ENCODE data around the gene ZNF121. TPM values are rescaled to one million over a fixed set of nuclear protein-coding genes. Genes with fewer than 3 reads are reported as not detected.
"Not testable (repeated sequence)": the region's sequence is repeated elsewhere in the genome, so short reads cannot be mapped to it uniquely, and the experiment has no call there.

Gene ZNF121
- total RNA-seq, 4 donors from 2014 or later = 10.1 to 21.0 (median 14.0) TPM

- in situ Hi-C loops (cut with MboI; ENCODE audit: low pct_ligation_motif_present in 1 of 4, low pct_unique_long_range_greater_than_20kb in 1 of 4, low sequenced_read_pairs in 3 of 4) (no loop called here), intact Hi-C loops (cut with DNase I; ENCODE audit: low total_unique reads) (no loop called here)
- TF ChIP-seq, protein P1, sequence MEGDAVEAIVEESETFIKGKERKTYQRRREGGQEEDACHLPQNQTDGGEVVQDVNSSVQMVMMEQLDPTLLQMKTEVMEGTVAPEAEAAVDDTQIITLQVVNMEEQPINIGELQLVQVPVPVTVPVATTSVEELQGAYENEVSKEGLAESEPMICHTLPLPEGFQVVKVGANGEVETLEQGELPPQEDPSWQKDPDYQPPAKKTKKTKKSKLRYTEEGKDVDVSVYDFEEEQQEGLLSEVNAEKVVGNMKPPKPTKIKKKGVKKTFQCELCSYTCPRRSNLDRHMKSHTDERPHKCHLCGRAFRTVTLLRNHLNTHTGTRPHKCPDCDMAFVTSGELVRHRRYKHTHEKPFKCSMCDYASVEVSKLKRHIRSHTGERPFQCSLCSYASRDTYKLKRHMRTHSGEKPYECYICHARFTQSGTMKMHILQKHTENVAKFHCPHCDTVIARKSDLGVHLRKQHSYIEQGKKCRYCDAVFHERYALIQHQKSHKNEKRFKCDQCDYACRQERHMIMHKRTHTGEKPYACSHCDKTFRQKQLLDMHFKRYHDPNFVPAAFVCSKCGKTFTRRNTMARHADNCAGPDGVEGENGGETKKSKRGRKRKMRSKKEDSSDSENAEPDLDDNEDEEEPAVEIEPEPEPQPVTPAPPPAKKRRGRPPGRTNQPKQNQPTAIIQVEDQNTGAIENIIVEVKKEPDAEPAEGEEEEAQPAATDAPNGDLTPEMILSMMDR (IDR thresholded peaks at IDR 0.05) = no peak
- Histone ChIP-seq H3K27me3 (no peaks in the 10 kb centered on the region), H3K27ac (no peak overlapping the region), H3K9me3 (peaks cover 18 to 44% of the 10 kb centered on the region in 2 donors), H3K36me3 (no peaks in the 10 kb centered on the region), H3K4me1 (no peaks in the 10 kb centered on the region), H3K4me3 (no peak overlapping the region)
- 95 to 100% methylated on average over 1 to 7 of the region's 7 CpGs for WGBS, 2 donors (ENCODE audit: low coverage in 1 of 2)
- no peak for DNase-seq
Observed at GRCh38 chr19:9552536-9553274, 31.6 kb downstream of the ZNF121 start.

- Histone ChIP-seq H3K4me1 (no peaks in the 10 kb centered on the region), H3K9me3 (peaks cover 9 to 28% of the 10 kb centered on the region in 2 donors), H3K4me3 (no peak overlapping the region), H3K36me3 (no peaks in the 10 kb centered on the region), H3K27ac (no peak overlapping the region), H3K27me3 (no peaks in the 10 kb centered on the region)
- 93% methylated on average over 10 of the region's 11 CpGs; no CpG with 5 or more reads in 1 of the 2 donors for WGBS, 2 donors (ENCODE audit: low coverage in 1 of 2)
- DNase-seq = no peak
- intact Hi-C loops (cut with DNase I; ENCODE audit: low total_unique reads) (no loop called here), in situ Hi-C loops (cut with MboI; ENCODE audit: low pct_ligation_motif_present in 1 of 4, low pct_unique_long_range_greater_than_20kb in 1 of 4, low sequenced_read_pairs in 3 of 4) (no loop called here)
- TF ChIP-seq POLR2A (IDR thresholded peaks at IDR 0.05) (no peak), EP300 (IDR thresholded peaks at IDR 0.05; ENCODE audit: low read depth) (no peak), POLR2AphosphoS5 (IDR thresholded peaks at IDR 0.05) (no peak)
- TF ChIP-seq, protein P1 (IDR thresholded peaks at IDR 0.05) = no peak
Observed at GRCh38 chr19:9547870-9548269, 36.4 kb downstream of the ZNF121 start.

GRCh38 chr19:9541281-9541680 lies 43.0 kb downstream of the ZNF121 start:
- H3K27ac ChIP-seq; intact Hi-C loops (cut with DNase I; ENCODE audit: low total_unique reads); H3K4me3 ChIP-seq; DNase-seq; in situ Hi-C loops (cut with MboI; ENCODE audit: low pct_ligation_motif_present in 1 of 4, low pct_unique_long_range_greater_than_20kb in 1 of 4, low sequenced_read_pairs in 3 of 4); H3K27me3 ChIP-seq; H3K9me3 ChIP-seq; H3K36me3 ChIP-seq: not testable (repeated sequence)
- WGBS, 2 donors (ENCODE audit: low coverage in 1 of 2) = 91% methylated on average over 7 of the region's 12 CpGs; no CpG with 5 or more reads in 1 of the 2 donors
- peaks cover 0 to 13% (median 3%) of the 10 kb centered on the region in 4 donors for H3K4me1 ChIP-seq

GRCh38 chr19:9539921-9540320 lies 44.4 kb downstream of the ZNF121 start:
- Histone ChIP-seq H3K9me3 (peaks cover 3 to 15% of the 10 kb centered on the region in 2 donors), H3K36me3 (peaks cover 0 to 15% (median 5%) of the 10 kb centered on the region in 4 donors), H3K4me1 (peaks cover 0 to 13% (median 3%) of the 10 kb centered on the region in 4 donors)
- DNase-seq; H3K27me3 ChIP-seq; H3K4me3 ChIP-seq; in situ Hi-C loops (cut with MboI; ENCODE audit: low pct_ligation_motif_present in 1 of 4, low pct_unique_long_range_greater_than_20kb in 1 of 4, low sequenced_read_pairs in 3 of 4); intact Hi-C loops (cut with DNase I; ENCODE audit: low total_unique reads); H3K27ac ChIP-seq: not testable (repeated sequence)
- 95 to 100% methylated on average over 1 of the region's 1 CpG for WGBS, 2 donors (ENCODE audit: low coverage in 1 of 2)

- WGBS, 2 donors (ENCODE audit: low coverage in 1 of 2) = 76 to 80% methylated on average over 5 to 6 of the region's 6 CpGs
- intact Hi-C loops (cut with DNase I; ENCODE audit: low total_unique reads) = not testable (repeated sequence)
Observed at GRCh38 chr19:9539201-9539600, 45.1 kb downstream of the ZNF121 start.

More at GRCh38 chr19:9539201-9539600, 45.1 kb downstream of the ZNF121 start:
- DNase-seq; in situ Hi-C loops (cut with MboI; ENCODE audit: low pct_ligation_motif_present in 1 of 4, low pct_unique_long_range_greater_than_20kb in 1 of 4, low sequenced_read_pairs in 3 of 4); H3K27me3 ChIP-seq: not testable (repeated sequence)
- H3K36me3 ChIP-seq = peaks cover 0 to 22% (median 9%) of the 10 kb centered on the region in 4 donors
- H3K9me3 ChIP-seq = peaks cover 3 to 17% of the 10 kb centered on the region in 2 donors
- peaks cover 0 to 13% (median 3%) of the 10 kb centered on the region in 4 donors for H3K4me1 ChIP-seq
- H3K27ac ChIP-seq = peak overlapping the region; percentile 80 to 91 (median 87)
- H3K4me3 ChIP-seq = peak overlapping the region in 1 of 4 donors; percentile 68
